HG02938 (cell line): ENCODE measurements around the gene PRKCZ.
"Not testable (repeated sequence)": the region's sequence is repeated elsewhere in the genome, so short reads cannot be mapped to it uniquely, and the experiment has no call there.

Experiments used
- ATAC-seq: cut with Tn5 transposase; IDR thresholded peaks from one replicate; pipeline ENCODE4 v1.9.1; 2021; ENCODE audit warnings: mild to moderate bottlenecking, moderate library complexity; ENCODE audit not compliant: unreplicated experiment

Gene PRKCZ

DNA sequence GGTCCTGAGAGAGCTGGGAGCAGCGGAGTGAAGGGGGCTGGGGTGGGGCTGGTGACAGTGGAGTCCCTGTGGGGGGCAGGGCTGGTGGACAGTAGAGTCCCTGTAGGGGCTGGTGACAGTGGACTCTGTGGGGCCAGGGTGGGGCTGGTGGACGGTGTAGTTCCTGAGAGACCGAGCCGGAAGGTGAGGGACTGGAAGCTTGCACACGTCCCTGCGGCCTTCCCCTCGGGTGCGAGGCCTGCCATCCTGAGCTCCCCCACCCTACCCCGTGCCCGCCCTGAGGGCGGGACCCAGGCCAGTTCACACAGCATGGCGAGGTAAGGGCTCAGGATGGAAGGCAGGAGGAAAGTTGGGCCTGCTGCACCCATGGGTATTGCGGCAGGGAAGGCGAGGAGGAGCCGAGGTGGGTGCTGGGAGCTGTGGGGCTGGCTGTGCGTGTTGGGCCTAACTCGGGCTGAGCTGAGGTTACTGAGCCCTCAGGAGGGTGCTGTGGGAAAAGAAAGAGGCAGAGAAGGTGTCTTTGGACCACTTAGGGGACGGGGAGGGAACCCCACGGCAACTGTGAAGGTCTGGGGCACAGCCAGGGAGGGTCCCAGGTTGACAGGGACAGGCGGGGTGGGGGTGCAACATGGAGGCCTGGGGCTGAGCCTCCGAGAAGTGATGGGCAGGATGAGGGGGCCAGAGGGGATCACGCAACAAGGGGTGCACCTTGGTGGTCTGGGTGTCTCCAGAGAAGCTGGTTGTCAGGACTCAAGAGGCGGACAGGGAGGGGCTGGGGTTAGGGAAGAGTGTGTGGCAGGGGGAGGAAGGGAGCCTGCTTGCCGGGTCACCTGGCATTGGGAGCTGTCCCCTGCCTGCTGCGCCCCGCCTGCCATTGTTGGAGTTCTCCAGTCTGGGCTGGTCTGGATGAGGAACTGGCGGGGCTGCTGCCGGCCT lies 60.8 kb downstream of the PRKCZ start:
- ATAC-seq, result no peak

DNA sequence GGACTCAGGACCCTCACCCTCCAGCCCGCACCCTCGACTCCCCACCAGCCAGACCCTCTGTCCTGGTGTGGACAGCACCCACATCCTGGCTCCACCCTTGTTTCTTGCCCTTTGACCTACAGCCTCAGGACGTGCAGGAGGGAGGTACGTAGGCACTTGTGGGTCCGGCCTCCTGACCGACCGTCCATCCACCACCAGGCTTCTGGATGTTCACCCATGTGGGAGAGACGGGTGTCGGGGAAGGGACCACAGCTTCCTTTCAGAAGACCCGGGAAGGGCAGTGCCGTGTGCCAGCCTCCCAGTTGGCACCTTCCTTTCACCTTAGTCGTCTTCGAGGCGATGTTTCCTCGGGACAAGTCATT lies 61.4 kb downstream of the PRKCZ start:
- ATAC-seq, result no peak

DNA sequence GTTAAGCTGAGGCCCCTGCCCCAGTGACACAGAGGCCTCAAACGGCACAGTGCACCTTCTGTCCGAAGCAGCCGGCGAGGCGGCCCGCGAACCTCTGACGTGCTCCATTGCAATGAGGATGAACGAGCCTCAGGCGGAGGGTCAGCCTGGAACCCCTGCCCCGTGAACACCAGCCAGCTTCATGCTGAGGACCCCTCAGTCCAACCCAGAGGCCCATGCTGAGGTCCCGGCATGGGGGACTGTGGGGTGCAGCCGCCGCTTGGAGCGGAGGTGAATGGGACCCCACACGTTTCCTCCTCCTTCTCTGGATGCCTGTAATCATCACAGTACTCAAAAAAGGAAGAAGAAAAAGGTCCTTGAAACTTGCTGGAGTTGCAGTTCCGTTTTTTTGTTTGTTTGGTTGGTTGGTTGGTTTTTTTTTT lies 62.1 kb downstream of the PRKCZ start:
- ATAC-seq, result no peak

DNA sequence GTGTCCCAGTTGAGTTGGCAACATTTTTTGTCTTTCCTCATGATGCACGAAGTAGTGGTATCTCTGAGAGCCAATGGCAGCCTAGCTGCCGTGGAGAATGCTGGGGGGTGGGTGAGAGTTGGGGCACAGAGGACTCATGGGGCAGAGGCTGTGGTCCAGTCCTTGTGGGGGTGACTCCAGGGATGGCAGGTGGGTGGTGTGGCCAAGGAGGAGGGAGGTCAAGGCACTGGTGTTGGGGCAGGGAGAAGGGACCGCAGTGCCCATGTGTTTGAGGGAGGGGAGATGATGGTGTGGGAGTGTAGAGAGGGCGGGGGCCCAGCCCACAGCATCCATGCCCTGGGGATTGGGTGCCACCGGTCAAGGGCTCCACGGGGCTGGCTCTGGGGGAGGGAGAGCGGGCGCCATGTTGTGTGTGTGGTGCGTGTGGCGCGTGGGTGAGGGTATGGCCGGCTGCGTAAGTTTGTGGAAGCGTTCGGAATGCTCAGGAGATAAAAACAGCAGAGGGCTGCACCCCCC lies 63.5 kb downstream of the PRKCZ start:
- no peak for ATAC-seq

DNA sequence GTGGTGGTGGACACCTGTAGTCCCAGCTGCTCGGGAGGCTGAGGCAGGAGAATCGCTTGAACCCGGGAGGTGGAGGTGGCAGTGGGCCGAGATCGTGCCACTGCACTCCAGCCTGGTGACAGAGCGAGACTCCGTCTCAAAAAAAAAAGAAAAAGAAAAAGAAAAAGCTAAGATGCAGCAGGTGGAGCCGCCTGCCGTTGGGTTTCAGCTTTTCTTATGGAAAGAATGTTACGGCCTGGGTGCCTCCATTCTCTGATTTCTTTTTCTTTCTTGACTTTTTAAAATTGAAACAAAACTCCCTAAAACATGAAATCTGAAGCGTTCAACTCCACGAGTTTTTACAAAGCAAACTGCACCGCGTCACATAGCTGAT lies 64.4 kb downstream of the PRKCZ start:
- not testable (repeated sequence) for ATAC-seq

DNA sequence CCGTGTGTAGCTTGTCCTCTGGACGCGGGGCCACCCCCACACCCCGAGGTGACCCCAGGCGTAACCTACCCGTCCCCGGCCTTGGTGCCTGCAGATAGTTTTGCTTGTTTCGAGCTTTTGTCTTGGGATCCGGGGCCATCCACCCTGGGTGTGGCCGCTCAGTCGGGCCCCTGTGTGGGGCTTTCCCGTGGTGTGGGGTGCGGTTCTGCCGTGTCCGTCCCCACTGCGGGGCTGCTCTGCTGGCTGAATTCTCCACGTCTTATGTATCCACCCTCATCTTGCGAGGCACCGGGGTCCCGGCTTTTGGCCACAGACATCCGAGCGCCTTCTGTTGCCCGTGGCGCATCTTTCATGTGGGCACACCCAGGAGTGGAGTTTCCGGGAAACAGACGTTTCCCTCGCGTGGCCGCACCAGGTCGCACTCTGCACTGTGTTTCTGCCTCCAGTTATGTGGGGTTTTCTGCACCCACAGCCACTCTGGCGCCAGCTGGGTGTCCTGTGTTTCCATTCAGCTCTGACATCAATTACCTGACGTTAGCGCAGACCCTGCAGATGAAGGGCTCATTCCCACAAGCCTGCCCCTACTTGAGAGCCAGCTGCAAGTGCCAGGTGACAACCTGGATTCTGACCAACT lies 64.9 kb downstream of the PRKCZ start:
- ATAC-seq, result no peak

DNA sequence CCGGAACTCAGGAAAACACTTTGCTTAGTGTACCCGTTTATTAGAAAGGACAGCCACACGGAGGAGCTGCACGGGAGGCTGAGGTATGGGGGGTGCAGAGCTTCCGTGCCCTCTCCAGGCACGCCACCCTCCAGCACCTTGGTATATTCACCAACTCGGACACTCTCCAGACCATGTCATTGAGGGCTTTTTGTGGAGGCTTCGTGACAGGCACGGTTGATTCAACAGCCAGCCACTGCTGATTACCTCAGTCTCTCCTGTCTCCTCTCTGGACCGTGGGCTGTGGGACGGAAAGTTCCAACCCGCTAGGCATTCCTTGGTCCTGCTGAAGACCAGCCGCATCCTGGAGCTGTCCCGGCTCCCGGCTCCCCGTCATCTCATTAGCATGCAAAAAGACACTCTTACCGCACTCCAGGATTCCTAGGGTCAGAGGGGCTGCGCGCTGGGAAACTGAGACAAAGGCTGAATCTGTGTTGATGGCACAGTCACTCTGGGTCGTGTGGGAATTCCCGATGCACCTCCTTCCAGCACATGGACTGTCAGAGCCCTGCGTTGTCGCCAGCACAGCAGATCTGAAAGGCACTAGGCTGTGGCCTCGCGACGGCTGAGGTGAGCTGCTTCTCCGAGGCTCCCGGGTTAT lies 65.6 kb downstream of the PRKCZ start:
- no peak for ATAC-seq

DNA sequence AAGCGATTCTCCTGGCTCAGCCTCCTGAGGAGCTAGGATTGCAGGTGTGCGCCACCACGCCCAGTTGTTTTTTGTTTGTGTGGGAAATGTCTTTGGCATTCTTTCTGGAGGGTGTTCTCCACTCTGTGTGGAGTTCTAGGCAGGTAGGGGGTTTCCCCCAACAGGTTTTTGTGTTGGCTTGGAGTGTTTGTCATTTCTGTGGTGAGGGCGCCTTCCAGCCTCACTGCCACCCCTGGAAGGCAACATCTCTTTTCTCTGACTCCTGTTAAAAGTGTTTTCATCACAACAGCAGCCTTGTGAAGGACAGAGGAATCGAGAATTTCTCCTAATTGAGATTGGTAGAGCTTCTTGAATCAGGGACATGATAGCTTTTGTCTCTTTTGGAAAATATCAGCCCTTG lies 69.7 kb downstream of the PRKCZ start:
- ATAC-seq, result no peak

DNA sequence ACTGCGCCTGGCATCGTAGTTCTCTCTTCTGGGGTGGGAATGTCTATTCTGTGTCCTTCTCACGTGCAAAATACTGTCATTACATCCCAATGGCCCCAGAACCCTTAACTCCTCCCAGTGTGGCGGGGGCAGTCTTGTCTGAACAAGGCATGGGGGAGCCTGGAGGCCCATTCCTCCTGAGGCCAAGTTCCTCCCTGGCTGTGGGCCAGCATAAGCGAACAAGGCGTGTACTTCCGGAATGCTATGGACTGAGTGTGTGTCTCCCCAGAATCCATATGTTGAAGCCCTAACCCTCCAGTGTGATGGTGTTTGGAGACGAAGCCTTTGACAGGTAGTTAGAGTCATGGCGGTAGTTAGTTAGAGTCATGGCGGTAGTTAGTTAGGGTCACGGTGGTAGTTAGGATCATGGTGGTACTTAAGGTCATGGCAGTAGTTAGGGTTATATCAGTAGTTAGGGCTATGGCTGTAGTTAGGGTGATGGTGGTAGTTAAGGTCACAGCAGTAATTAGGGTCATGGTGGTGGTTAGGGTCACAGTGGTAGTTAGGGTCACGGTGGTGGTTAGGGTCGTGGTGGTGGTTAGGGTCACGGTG lies 71.0 kb downstream of the PRKCZ start:
- ATAC-seq, result no peak

DNA sequence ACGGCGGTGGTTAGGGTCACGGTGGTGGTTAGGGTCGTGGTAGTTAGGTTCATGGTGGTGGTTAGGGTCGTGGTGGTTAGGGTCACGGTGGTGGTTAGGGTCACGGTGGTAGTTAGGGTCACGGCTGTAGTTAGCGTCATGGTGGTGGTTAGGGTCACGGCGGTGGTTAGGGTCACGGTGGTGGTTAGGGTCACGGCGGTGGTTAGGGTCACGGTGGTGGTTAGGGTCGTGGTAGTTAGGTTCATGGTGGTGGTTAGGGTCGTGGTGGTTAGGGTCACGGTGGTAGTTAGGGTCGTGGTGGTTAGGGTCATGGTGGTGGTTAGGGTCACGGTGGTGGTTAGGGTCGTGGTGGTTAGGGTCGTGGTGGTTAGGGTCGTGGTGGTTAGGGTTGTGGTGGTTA lies 71.6 kb downstream of the PRKCZ start:
- not testable (repeated sequence) for ATAC-seq

DNA sequence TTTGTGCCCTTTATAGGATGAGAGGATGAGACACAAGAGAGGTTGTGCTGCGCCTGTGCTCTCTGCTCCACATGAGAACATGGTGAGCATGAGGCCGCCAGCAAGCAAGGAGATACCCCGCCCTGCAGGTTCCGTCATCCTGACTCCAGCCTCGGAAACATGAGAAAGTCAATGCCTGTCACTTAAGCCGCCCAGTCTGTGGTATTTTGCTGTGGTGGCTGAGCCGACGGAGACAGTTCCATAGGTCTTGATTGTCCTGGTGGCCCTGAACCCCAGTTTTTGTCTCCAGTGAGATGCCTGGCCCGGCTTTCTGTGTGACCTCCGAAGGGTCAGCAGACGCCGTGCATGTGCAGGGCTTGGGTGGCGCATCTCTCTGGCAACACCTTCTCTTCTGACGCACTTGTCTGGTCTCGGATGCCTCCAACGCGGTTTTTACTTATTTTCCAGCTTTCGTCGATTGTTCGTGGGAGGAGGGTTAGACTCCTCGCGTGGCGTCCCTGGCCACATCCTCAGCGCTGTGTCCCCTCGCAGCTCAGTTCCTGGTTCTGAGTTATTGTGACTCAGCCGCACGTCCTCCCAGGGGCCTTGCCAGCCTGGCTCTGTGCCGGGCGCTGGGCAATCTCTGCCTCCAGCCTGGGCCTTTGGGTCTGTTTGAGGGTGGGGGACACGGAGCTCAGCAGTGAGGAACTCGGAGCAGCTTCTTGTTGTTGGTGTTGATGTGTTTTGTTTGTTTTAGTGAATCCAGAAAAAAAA lies 74.4 kb downstream of the PRKCZ start:
- no peak for ATAC-seq

DNA sequence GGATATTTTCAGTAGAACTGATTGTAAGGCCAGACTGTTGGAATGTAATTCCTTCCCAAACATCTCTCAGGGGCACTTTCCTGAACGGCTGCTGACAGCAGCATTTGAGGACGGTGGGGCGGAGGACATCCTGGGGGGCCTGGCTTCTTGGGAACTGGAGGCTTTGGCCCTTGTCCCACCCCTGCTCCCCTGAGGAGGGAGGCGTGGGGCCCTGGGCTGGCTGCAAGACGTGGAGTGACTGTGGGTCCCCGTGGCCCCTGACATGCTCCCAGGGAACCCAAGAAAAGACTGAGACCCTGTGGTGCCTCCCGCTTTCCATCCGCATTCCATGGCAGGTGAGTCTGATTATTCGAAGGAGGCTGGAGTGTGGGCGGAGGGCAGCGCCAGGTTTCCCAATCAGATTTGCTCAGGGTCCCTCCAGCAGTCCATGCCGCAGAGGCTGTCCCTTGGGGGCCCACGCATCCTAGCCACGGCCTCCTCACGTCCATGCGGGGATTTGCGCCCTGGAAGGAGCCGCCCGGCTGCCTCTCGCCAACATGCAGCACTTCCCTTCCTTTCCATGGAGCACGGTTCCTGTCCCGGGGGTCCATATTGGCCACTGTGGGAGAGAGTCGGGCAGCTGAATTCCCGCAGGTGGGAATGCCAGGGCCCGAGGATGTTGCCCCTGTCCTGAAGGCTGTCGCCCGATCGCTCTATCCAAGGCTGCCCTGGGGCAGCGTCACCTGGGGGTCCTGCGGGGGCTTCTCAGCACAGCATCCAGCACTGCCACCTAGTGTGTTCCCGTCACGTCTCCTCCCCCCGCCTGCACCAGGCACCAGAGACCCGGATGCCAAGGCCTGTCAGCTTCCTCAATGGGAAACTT lies 75.4 kb downstream of the PRKCZ start:
- no peak for ATAC-seq

DNA sequence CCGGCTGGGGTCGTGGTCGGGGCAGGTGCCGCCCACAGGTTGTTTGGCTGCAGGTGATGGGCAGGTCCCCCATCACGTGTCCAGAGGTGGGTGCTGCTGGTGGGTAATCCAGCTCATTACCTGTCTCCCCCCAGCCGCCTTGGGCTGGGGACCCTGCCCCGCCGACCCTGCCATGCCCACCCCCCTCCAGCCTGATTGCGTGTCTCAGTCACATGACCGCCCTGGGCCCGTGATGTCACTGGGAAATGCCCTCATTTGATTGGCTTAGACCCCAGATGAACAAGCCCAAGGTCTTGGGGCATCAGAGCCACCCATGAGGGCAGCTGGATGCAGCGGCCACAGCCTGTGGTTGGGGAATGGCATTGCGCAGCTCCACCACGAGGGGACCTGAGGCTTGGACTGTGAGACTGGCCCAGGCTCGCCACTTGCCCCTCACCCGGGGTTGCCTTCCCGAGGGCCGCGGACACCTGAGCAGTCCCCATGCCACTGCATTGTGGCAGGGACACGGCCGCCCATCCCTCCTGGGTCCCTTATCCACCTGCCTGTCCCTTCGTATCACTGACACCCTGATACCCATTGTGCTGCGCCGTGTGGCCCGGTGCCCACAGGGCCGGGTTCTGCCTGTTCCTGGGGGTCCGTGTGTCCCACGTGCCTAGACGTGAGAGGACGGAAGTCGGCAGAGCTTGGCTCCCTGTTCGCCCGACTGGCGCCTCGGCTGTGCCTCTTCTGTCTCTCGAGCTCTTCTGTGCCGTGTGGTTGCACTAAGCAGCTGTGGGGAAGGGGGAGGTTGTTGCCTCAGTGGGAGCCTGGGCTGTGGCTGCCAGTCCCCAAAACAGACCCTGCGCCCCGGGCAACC lies 76.3 kb downstream of the PRKCZ start:
- ATAC-seq, result no peak

DNA sequence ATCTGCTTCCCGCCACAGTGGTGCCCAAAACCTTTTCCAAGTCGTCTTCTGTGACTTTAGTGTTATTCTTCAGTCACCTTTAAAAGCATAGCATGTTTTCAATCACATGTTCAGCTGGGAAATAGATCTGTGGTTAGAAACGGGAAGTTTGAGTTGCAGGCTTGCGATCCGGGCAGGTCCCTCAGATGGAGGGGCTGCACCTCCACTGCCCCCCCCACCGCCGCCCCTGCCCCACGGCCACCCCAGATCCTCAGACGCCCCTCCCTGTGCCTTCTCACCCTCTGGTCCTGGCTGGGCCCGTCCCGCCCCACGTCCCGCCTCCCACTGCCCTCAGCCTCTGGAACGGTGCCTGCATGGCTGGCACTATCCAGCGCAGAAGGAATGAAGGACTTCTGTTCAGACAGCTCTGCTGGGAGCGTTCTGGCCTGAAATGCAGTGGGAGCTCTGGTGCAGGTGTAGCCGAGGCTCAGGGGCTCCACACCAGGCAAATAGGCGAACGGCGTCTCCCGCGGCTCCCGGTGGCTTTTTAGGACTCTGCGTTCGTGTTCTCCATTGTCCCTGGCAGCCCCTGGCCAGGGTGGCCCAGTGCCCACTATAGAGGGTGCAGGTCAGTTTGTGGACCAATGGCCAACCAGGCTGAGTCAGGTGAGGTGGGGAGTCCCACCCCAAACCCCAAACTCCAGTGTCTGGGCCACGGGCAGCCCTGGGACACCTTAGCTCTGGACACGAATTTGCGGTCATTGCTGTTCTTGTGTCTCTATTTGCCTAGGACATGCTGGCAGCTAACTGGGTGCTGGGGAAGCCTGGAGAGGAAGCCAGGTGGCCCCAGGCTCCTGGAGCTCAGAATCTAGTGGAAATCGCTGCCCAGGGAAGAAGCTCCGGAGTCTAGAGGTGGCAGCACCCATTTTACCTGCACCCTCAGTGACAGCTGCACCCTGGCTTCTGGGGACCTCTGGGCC lies 77.3 kb downstream of the PRKCZ start:
- ATAC-seq, result no peak

DNA sequence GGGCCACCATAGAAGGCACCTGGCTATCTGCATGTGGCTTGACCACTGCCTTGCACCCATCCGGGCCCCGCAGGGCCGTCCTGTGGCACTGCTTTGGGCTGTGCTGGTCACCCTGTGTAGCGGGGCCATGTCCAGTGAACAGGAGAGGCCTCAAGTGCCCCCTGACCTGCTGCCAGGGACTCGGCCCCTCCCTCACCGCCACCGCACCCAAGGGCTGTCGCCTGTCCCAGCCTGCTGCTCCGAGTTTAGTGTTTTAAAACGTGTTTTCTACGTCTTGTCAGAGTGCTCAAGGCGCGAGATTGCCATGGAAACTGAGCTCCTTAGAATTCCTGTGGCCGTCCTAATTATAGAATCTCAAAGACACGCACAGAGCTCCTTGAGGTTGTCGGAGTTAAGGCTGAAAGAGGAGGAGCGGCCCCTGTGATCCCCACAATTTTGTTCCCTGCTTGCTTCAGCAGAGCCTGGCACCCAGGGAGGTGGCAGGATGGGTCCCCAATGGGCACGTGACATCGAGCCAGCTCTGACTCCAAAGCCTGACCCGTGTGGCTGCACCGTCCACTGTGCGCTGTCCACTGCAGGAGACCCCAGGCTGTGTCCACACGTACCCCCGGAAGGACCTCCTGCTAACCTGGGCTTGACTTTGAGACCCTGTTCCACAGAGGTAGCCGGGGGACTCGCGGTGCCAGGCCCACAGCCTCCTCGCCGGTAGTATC lies 78.1 kb downstream of the PRKCZ start:
- ATAC-seq, result no peak

DNA sequence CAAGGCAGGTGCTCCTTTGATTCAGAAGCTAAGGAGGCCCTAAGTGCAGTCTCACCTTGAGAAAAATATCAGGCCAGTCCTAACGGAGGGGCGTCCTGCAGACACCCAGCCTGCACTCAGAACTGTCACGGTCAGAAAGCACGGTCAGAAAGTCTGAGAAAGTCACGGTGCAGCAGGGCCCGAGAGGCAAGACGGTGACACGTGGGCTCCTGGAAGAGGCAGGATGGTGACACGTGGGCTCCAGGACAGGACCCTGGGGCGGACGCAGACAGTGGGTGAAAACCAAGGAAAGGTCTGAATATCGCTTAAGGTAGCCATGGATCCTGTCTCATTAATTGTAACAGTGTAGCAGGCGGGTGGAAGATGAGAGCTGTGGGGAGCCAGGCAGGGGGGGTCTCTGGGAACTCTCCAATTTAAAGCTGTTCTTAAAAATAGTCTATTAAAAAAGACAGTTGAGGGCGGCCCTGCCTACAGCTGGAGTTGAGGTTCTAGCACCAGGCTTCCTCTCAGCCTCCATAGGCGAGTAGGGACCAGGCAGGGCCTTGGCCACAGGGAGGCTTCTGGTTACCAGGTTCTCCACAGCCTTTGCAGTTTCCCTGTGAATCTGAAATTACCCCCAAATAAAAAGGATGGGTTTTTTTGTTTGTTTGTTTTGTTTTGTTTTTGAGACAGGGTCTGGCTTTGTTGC lies 79.2 kb downstream of the PRKCZ start:
- ATAC-seq, result no peak
